ENCODE data around the gene TMEM212.

GRCh38 chr3:171838218-171838720 is 4.9 kb upstream of the TMEM212 start:
- no peak for TF ChIP-seq CTCF (conservative IDR thresholded peaks at IDR 0.05; ENCODE audit: low read length)
- TF ChIP-seq EZH2phosphoT487 (IDR thresholded peaks at IDR 0.05; ENCODE audit: borderline replicate concordance) = no peak
